Fibroblast of lung (primary cell): ENCODE measurements around the gene EYS. TPM values are rescaled to one million over a fixed set of nuclear protein-coding genes. Genes with fewer than 3 reads are reported as not detected.

ENCODE experiments used
- DNase-seq, 2 donors: peaks; one replicate each; pipeline versions ENCODE4 v3.0.0 to v3.0.0-alpha.2; 2010; ENCODE audit warnings: low read depth in 2 of 2
- H2AFZ ChIP-seq: 2 replicates; pipeline ENCODE4 v1.5.1; 2012; ENCODE audit warnings: low read length, control low read depth, inconsistent platforms
- H3K27ac ChIP-seq: 2 replicates; pipeline ENCODE4 v1.5.1; 2011; ENCODE audit warnings: low read length, control low read depth; ENCODE audit not compliant: insufficient read depth
- H3K27me3 ChIP-seq: 2 replicates; pipeline ENCODE4 v1.5.1; 2011; ENCODE audit warnings: mild to moderate bottlenecking, low read length; ENCODE audit not compliant: control insufficient read depth, insufficient read depth
- H3K36me3 ChIP-seq: 2 replicates; pipeline ENCODE4 v1.5.1; 2011; ENCODE audit warnings: low read length; ENCODE audit not compliant: control insufficient read depth, insufficient read depth
- H3K4me1 ChIP-seq: 2 replicates; pipeline ENCODE4 v1.5.1; 2011; ENCODE audit warnings: low read length; ENCODE audit not compliant: control insufficient read depth, insufficient read depth; ENCODE audit errors: extremely low read depth
- H3K4me2 ChIP-seq: 2 replicates; pipeline ENCODE4 v1.5.1; 2011; ENCODE audit warnings: low read length, control low read depth; ENCODE audit not compliant: insufficient read depth; ENCODE audit errors: extremely low read depth
- H3K4me3 ChIP-seq, 4 experiments: fragments of 200-600 bp in 1 of 4; sonication (generic) in 1 of 4; replicated peaks in 1 of 4; 2 replicates each; pipeline ENCODE4 v1.5.1; 2011 to 2016; ENCODE audit warnings: low read length in 4 of 4, low read depth in 3 of 4, mild to moderate bottlenecking in 3 of 4, control low read depth in 2 of 4, inconsistent platforms in 1 of 4, mixed read lengths in 1 of 4; ENCODE audit not compliant: insufficient read depth in 1 of 4; ENCODE audit errors: control extremely low read depth in 1 of 4
- H3K79me2 ChIP-seq: 2 replicates; pipeline ENCODE4 v1.5.1; 2012; ENCODE audit warnings: mild to moderate bottlenecking, low read length, inconsistent platforms; ENCODE audit not compliant: control insufficient read depth, insufficient read depth
- H3K9ac ChIP-seq: 2 replicates; pipeline ENCODE4 v1.5.1; 2011; ENCODE audit warnings: mild to moderate bottlenecking, low read length, control low read depth; ENCODE audit not compliant: insufficient read depth
- H3K9me3 ChIP-seq: 2 replicates; pipeline ENCODE4 v1.5.1; 2012; ENCODE audit warnings: low read depth, low read length; ENCODE audit not compliant: control insufficient read depth, insufficient read depth
- H4K20me1 ChIP-seq: 2 replicates; pipeline ENCODE4 v1.5.1; 2011; ENCODE audit warnings: low read length; ENCODE audit not compliant: control insufficient read depth, insufficient read depth; ENCODE audit errors: extremely low read depth
- CTCF ChIP-seq, 2 donors: IDR thresholded peaks in 1 of 2; conservative IDR thresholded peaks in 1 of 2; 1 replicate in 1 of 2; 2 replicates in 1 of 2; pipeline ENCODE4 v1.5.1; 2011 to 2012; ENCODE audit warnings: low read length in 2 of 2, control low read depth in 1 of 2, inconsistent platforms in 1 of 2, low read depth in 1 of 2, mild to moderate bottlenecking in 1 of 2
- EZH2 ChIP-seq: IDR thresholded peaks from 2 replicates; pipeline ENCODE4 v1.5.1; 2012; ENCODE audit warnings: low read length, control low read depth, mild to moderate bottlenecking; ENCODE audit errors: missing control alignments
- polyA plus RNA-seq, 2 donors: library from polyadenylated mRNA; depleted of rRNA in 1 of 2; stranded (reverse) in 1 of 2; unstranded in 1 of 2; fragments of >200 nt; gene quantifications; 2 replicates each; pipeline ENCODE4 v1.2.1, GENCODE V29; 2011 to 2012; ENCODE audit warnings: missing spikeins in 1 of 2
- total RNA-seq: library from RNA; depleted of rRNA; stranded (reverse); fragments of >200 nt; gene quantifications from 2 replicates; pipeline ENCODE4 v1.2.1, GENCODE V29; 2014

The EYS gene
- total and polyA plus RNA-seq, 2 donors (not counting 1 experiment from before 2014, with no cell fraction given): under 0.01 TPM; not detected in 1

- no peak overlapping the region for H2AFZ ChIP-seq
- TF ChIP-seq EZH2 (no peak), CTCF (conservative IDR thresholded peaks at IDR 0.05 in 1 of 2, IDR thresholded peaks at IDR 0.05 in 1 of 2; ENCODE audit: low read depth in 1 of 2, low read length in 2 of 2) (no peak)
- H3K9me3 ChIP-seq: no peaks in the 10 kb centered on the region
- no peak overlapping the region for H3K4me3 ChIP-seq
- H4K20me1 ChIP-seq: no peaks in the 10 kb centered on the region
- no peaks in the 10 kb centered on the region for H3K4me1 ChIP-seq
- no peaks in the 10 kb centered on the region for H3K27me3 ChIP-seq
- H3K9ac ChIP-seq: no peak overlapping the region
- no peaks in the 10 kb centered on the region for H3K79me2 ChIP-seq
- no peak overlapping the region for H3K4me2 ChIP-seq
- no peak overlapping the region for H3K27ac ChIP-seq
- DNase-seq: peak in 1 of 2 donors; percentile 13
- H3K36me3 ChIP-seq: no peaks in the 10 kb centered on the region
These were observed 1779.8 kb downstream of the EYS start for GRCh38 chr6:63926950-63927927.

- Histone ChIP-seq H3K9me3 (no peaks in the 10 kb centered on the region), H3K27me3 (no peaks in the 10 kb centered on the region), H3K27ac (no peak overlapping the region), H3K36me3 (no peaks in the 10 kb centered on the region), H3K9ac (no peak overlapping the region), H3K4me1 (no peaks in the 10 kb centered on the region), H3K79me2 (no peaks in the 10 kb centered on the region), H3K4me2 (no peak overlapping the region), H2AFZ (no peak overlapping the region), H4K20me1 (no peaks in the 10 kb centered on the region), H3K4me3 (no peak overlapping the region)
- no peak for TF ChIP-seq CTCF (conservative IDR thresholded peaks at IDR 0.05 in 1 of 2, IDR thresholded peaks at IDR 0.05 in 1 of 2; ENCODE audit: low read depth in 1 of 2, low read length in 2 of 2)
- TF ChIP-seq EZH2: no peak
- no peak for DNase-seq
These were observed 1780.7 kb downstream of the EYS start for GRCh38 chr6:63926258-63926780.

- H3K4me1 ChIP-seq: no peaks in the 10 kb centered on the region
- no peaks in the 10 kb centered on the region for H3K79me2 ChIP-seq
- H3K27ac ChIP-seq: no peak overlapping the region
- no peak overlapping the region for H3K9ac ChIP-seq
- no peaks in the 10 kb centered on the region for H3K36me3 ChIP-seq
- H3K27me3 ChIP-seq: peaks cover 2% of the 10 kb centered on the region
- H3K9me3 ChIP-seq: no peaks in the 10 kb centered on the region
- TF ChIP-seq CTCF (conservative IDR thresholded peaks at IDR 0.05 in 1 of 2, IDR thresholded peaks at IDR 0.05 in 1 of 2; ENCODE audit: low read depth in 1 of 2, low read length in 2 of 2) (peak in 1 of 2 donors; percentile 59), EZH2 (no peak)
- H3K4me3 ChIP-seq: no peak overlapping the region
- DNase-seq: peak; percentile 25 to 61
- H4K20me1 ChIP-seq: no peaks in the 10 kb centered on the region
- H3K4me2 ChIP-seq: no peak overlapping the region
- no peak overlapping the region for H2AFZ ChIP-seq
These were observed 1783.8 kb downstream of the EYS start for GRCh38 chr6:63923139-63923739.
